ENCODE measurements around the gene DACH1.

Gene DACH1

GRCh38 chr13:71454509-71454908 lies 412.5 kb downstream of the DACH1 start:
- no peak for TF ChIP-seq CTCF (IDR thresholded peaks at IDR 0.05; ENCODE audit: low read length, missing control alignments)
- no peak overlapping the region for H3K4me3 ChIP-seq (replicated peaks; ENCODE audit: low read depth, low read length)
- no peak for DNase-seq (ENCODE audit: low read depth)

- no peak overlapping the region for H3K4me3 ChIP-seq (replicated peaks; ENCODE audit: low read depth, low read length)
- TF ChIP-seq CTCF (IDR thresholded peaks at IDR 0.05; ENCODE audit: low read length, missing control alignments) = no peak
- no peak for DNase-seq (ENCODE audit: low read depth)
These were observed 418.8 kb downstream of the DACH1 start for GRCh38 chr13:71448080-71448630.

GRCh38 chr13:71437704-71438103 lies 429.3 kb downstream of the DACH1 start:
- no peak for TF ChIP-seq CTCF (IDR thresholded peaks at IDR 0.05; ENCODE audit: low read length, missing control alignments)
- no peak for DNase-seq (ENCODE audit: low read depth)
- no peak overlapping the region for H3K4me3 ChIP-seq (replicated peaks; ENCODE audit: low read depth, low read length)

GRCh38 chr13:71430681-71431080 lies 436.3 kb downstream of the DACH1 start:
- DNase-seq (ENCODE audit: low read depth) = no peak
- no peak overlapping the region for H3K4me3 ChIP-seq (replicated peaks; ENCODE audit: low read depth, low read length)
- TF ChIP-seq CTCF (IDR thresholded peaks at IDR 0.05; ENCODE audit: low read length, missing control alignments) = no peak

GRCh38 chr13:71417205-71417604 lies 449.8 kb downstream of the DACH1 start:
- no peak for TF ChIP-seq CTCF (IDR thresholded peaks at IDR 0.05; ENCODE audit: low read length, missing control alignments)
- no peak overlapping the region for H3K4me3 ChIP-seq (replicated peaks; ENCODE audit: low read depth, low read length)
- peak; percentile 31 for DNase-seq (ENCODE audit: low read depth)

GRCh38 chr13:71412231-71412630 lies 454.8 kb downstream of the DACH1 start:
- TF ChIP-seq CTCF (IDR thresholded peaks at IDR 0.05; ENCODE audit: low read length, missing control alignments) = no peak
- H3K4me3 ChIP-seq (replicated peaks; ENCODE audit: low read depth, low read length) = no peak overlapping the region
- DNase-seq (ENCODE audit: low read depth) = no peak

GRCh38 chr13:71408416-71408815 lies 458.6 kb downstream of the DACH1 start:
- no peak for DNase-seq (ENCODE audit: low read depth)
- no peak overlapping the region for H3K4me3 ChIP-seq (replicated peaks; ENCODE audit: low read depth, low read length)
- no peak for TF ChIP-seq CTCF (IDR thresholded peaks at IDR 0.05; ENCODE audit: low read length, missing control alignments)

Measured in fibroblast of pulmonary artery (primary cell).